SK-N-SH (cell line): ENCODE results near the gene PDE4D. TPM values are rescaled to one million over a fixed set of nuclear protein-coding genes. Genes with fewer than 3 reads are reported as not detected.

ENCODE experiments used
- CTCF ChIA-PET: fragments of 300-600, 350-600 bp; formaldehyde crosslinking; extraction: SDS; loops from one replicate; lab custom pipeline; 2021; lab: Yijun Ruan, JAX
- POLR2A ChIA-PET: fragments of 350-600 bp; sonication (Branson Sonifier 250); formaldehyde crosslinking; extraction: SDS; loops from one replicate; lab custom pipeline; 2020; ENCODE audit warnings: antibody characterized with exemption, inconsistent platforms; lab: Yijun Ruan, JAX
- DNase-seq: peaks from one replicate; pipeline ENCODE4 v3.0.0; 2012
- H2AFZ ChIP-seq: fragments of 200-600 bp; sonication (generic); 2 replicates; pipeline ENCODE4 v1.8.1; 2016; ENCODE audit warnings: antibody characterized with exemption, mild to moderate bottlenecking, low read depth
- H3F3A ChIP-seq: fragments of 200-600 bp; sonication (generic); replicated peaks from 2 replicates; pipeline ENCODE3; 2016; ENCODE audit warnings: antibody characterized with exemption, mild to moderate bottlenecking; ENCODE audit not compliant: insufficient read depth
- H3K27ac ChIP-seq, 2 experiments: fragments of 200-500 bp in 1 of 2; fragments of 200-600 bp in 1 of 2; sonication (Bioruptor generic) in 1 of 2; sonication (generic), shearing (Covaris generic) in 1 of 2; 2 replicates each; pipeline versions ENCODE4 v1.5.1 to v1.6.1; 2014 to 2016; ENCODE audit warnings: low read depth in 2 of 2, inconsistent platforms in 1 of 2, low read length in 1 of 2, mild to moderate bottlenecking in 1 of 2, mixed read lengths in 1 of 2
- H3K27me3 ChIP-seq: fragments of 200-600 bp; sonication (generic), shearing (Covaris generic); 2 replicates; pipeline ENCODE4 v1.6.1; 2016; ENCODE audit warnings: mixed run types; ENCODE audit not compliant: insufficient read depth
- H3K36me3 ChIP-seq, 2 experiments: fragments of 200-500 bp in 1 of 2; fragments of 200-600 bp in 1 of 2; sonication (Bioruptor generic) in 1 of 2; sonication (generic) in 1 of 2; replicated peaks in 1 of 2; 2 replicates each; pipeline versions ENCODE3 to v1.5.1; 2014 to 2016; ENCODE audit warnings: low read length in 1 of 2, mild to moderate bottlenecking in 1 of 2; ENCODE audit not compliant: insufficient read depth in 2 of 2, control insufficient read depth in 1 of 2
- H3K4me1 ChIP-seq, 2 experiments: fragments of 200-500 bp in 1 of 2; fragments of 200-600 bp in 1 of 2; sonication (Bioruptor generic) in 1 of 2; sonication (generic), shearing (Covaris generic) in 1 of 2; 2 replicates each; pipeline versions ENCODE4 v1.5.1 to v1.6.1; 2014 to 2016; ENCODE audit warnings: low read depth in 1 of 2, low read length in 1 of 2, mixed run types in 1 of 2; ENCODE audit not compliant: insufficient read depth in 2 of 2, control insufficient read depth in 1 of 2
- H3K4me2 ChIP-seq: fragments of 200-600 bp; sonication (generic), shearing (Covaris generic); 2 replicates; pipeline ENCODE4 v1.6.1; 2017; ENCODE audit warnings: mixed run types
- H3K4me3 ChIP-seq, 2 experiments: fragments of 200-500 bp in 1 of 2; fragments of 200-600 bp in 1 of 2; sonication (Bioruptor generic) in 1 of 2; sonication (generic), shearing (Covaris generic) in 1 of 2; 2 replicates each; pipeline versions ENCODE4 v1.5.1 to v1.8.1; 2014 to 2016; ENCODE audit warnings: low read depth in 2 of 2, inconsistent platforms in 1 of 2, low read length in 1 of 2, mild to moderate bottlenecking in 1 of 2, mixed read lengths in 1 of 2, moderate library complexity in 1 of 2
- H3K79me2 ChIP-seq: fragments of 200-600 bp; sonication (generic); 2 replicates; pipeline ENCODE4 v1.8.1; 2017; ENCODE audit warnings: mild to moderate bottlenecking; ENCODE audit not compliant: insufficient read depth
- H3K9ac ChIP-seq: fragments of 200-600 bp; sonication (generic); 2 replicates; pipeline ENCODE4 v1.6.1; 2017; ENCODE audit warnings: mixed run types
- H3K9me2 ChIP-seq: fragments of 200-600 bp; sonication (generic); 2 replicates; pipeline ENCODE4 v1.6.1; 2017; ENCODE audit warnings: mixed run types
- H3K9me3 ChIP-seq: fragments of 200-600 bp; sonication (generic); 2 replicates; pipeline ENCODE4 v1.6.1; 2017; ENCODE audit warnings: mixed run types, mild to moderate bottlenecking, moderate library complexity
- H4K20me1 ChIP-seq: fragments of 200-600 bp; sonication (generic); 2 replicates; pipeline ENCODE4 v1.6.1; 2017; ENCODE audit warnings: mild to moderate bottlenecking, mixed run types; ENCODE audit not compliant: insufficient read depth
- EP300 ChIP-seq, 2 experiments: IDR thresholded peaks; 2 replicates each; pipeline versions ENCODE4 v1.4.0 to v1.6.1; 2012; ENCODE audit warnings: borderline replicate concordance in 1 of 2, low read depth in 1 of 2, low read length in 1 of 2
- EZH2phosphoT487 ChIP-seq: fragments of 200-600 bp; sonication (generic); IDR thresholded peaks from 2 replicates; pipeline ENCODE4 v1.6.1; 2017; ENCODE audit warnings: low read depth, mixed run types, mild to moderate bottlenecking, antibody characterized with exemption, moderate library complexity, borderline replicate concordance
- FOXJ3 ChIP-seq: sonication (generic); formaldehyde crosslinking; IDR thresholded peaks from 2 replicates; pipeline ENCODE4 v1.5.1; 2020; ENCODE audit warnings: mild to moderate bottlenecking, missing genetic modification reagents
- GATA2 ChIP-seq: sonication (generic); formaldehyde crosslinking; IDR thresholded peaks from 2 replicates; pipeline ENCODE4 v1.5.0; 2020; ENCODE audit warnings: mild to moderate bottlenecking, missing genetic modification reagents
- POLR2AphosphoS5 ChIP-seq: IDR thresholded peaks from 2 replicates; pipeline ENCODE4 v1.6.1; 2012; ENCODE audit warnings: low read depth, low read length
- RAD21 ChIP-seq: IDR thresholded peaks from 2 replicates; pipeline ENCODE4 v1.6.1; 2012; ENCODE audit warnings: mild to moderate bottlenecking, low read length
- TCF12 ChIP-seq: IDR thresholded peaks from 2 replicates; pipeline ENCODE4 v1.4.0; 2012
- TEAD4 ChIP-seq: IDR thresholded peaks from 2 replicates; pipeline ENCODE4 v1.4.0; 2012; ENCODE audit warnings: mild to moderate bottlenecking, borderline replicate concordance; ENCODE audit not compliant: insufficient read depth
- WGBS: methylation state at CpG from one replicate; pipeline ENCODE4 v1.1.6; 2017; ENCODE audit warnings: low lambda C conversion rate; 5-methylcytosine and 5-hydroxymethylcytosine counted together
- polyA plus RNA-seq, 3 experiments: library from polyadenylated mRNA; depleted of rRNA; stranded (reverse); fragments of >200 nt; gene quantifications; 2 replicates each; pipeline ENCODE4 v1.2.3, GENCODE V29; 2012
- TF ChIP-seq, protein P1 (sequence below): IDR thresholded peaks from 2 replicates; pipeline ENCODE4; 2012
- TF ChIP-seq, protein P2 (sequence below): fragments of 200-600 bp; sonication (generic); IDR thresholded peaks from 2 replicates; pipeline ENCODE4 v1.6.1; 2017; ENCODE audit warnings: antibody characterized with exemption, mild to moderate bottlenecking, moderate library complexity
- TF ChIP-seq, protein P3 (sequence below): fragments of 150-350 bp; IDR thresholded peaks from 2 replicates; pipeline ENCODE4 v1.6.1; 2017; ENCODE audit warnings: antibody characterized with exemption, low read length, low read depth, borderline replicate concordance

PDE4D gene
- polyA plus RNA-seq, 1 of the 3 experiments (the other 2 are of a cell fraction), result 2.4 TPM

DNA sequence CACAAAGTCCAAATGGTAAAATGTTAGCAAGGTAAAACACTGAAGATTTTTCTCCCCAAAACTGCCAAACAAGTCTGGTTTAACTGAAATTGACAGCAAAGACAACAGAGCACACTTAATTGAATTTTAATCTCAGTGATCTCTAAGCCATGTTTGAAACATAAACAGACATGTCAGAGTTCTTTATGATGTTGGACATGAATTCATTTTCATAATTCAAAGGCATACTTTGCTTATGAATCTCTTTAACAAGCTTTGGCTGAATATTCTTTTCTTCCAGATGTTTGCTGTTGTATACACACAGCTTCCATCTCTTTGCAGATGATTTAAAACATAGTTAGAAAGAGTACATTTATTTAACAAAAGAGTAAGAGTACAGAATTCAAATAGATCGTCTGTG, 801.6 kb downstream of the PDE4D start:
- Histone ChIP-seq H3K79me2 (no peaks in the 10 kb centered on the region), H4K20me1 (no peaks in the 10 kb centered on the region), H3K4me2 (no peak overlapping the region), H3K27ac (peak overlapping the region in 1 of 2 experiments; percentile 53; a peak in 2 of 4 replicates), H3K9me2 (no peaks in the 10 kb centered on the region), H3K9me3 (no peaks in the 10 kb centered on the region), H3F3A (no peaks in the 10 kb centered on the region), H3K27me3 (no peaks in the 10 kb centered on the region), H3K9ac (no peak overlapping the region), H3K36me3 (no peaks in the 10 kb centered on the region), H3K4me3 (no peak overlapping the region), H2AFZ (no peak overlapping the region), H3K4me1 (peaks cover 0 to 5% of the 10 kb centered on the region in 2 experiments; a peak in 1 of 4 replicates)
- TF ChIP-seq, protein P1, sequence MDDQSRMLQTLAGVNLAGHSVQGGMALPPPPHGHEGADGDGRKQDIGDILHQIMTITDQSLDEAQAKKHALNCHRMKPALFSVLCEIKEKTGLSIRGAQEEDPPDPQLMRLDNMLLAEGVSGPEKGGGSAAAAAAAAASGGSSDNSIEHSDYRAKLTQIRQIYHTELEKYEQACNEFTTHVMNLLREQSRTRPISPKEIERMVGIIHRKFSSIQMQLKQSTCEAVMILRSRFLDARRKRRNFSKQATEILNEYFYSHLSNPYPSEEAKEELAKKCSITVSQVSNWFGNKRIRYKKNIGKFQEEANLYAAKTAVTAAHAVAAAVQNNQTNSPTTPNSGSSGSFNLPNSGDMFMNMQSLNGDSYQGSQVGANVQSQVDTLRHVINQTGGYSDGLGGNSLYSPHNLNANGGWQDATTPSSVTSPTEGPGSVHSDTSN, result peak; percentile 75
- TF ChIP-seq GATA2 (CRISPR knock-in tag), result peak; percentile 48; the same call in 1 of the 2 replicates
- no peak for TF ChIP-seq POLR2AphosphoS5
- TF ChIP-seq EP300 (IDR thresholded peaks at IDR 0.05; ENCODE audit: borderline replicate concordance in 1 of 2, low read depth in 1 of 2, low read length in 1 of 2), result peak; percentile 12 to 38; a peak in 1 of 4 replicates
- peak; percentile 51 for TF ChIP-seq TCF12
- no peak for TF ChIP-seq FOXJ3 (CRISPR knock-in tag)
- no peak for TF ChIP-seq RAD21
- no peak for DNase-seq
- ChIA-PET POLR2A (no interaction called here), CTCF (interaction anchor here (0.6 kb wide), 1 partner anchor 1939 kb away, joined by 3 read pairs; no protein-coding TSS in a partner anchor)
- 61% methylated on average over 1 of the region's 1 CpG for WGBS

DNA sequence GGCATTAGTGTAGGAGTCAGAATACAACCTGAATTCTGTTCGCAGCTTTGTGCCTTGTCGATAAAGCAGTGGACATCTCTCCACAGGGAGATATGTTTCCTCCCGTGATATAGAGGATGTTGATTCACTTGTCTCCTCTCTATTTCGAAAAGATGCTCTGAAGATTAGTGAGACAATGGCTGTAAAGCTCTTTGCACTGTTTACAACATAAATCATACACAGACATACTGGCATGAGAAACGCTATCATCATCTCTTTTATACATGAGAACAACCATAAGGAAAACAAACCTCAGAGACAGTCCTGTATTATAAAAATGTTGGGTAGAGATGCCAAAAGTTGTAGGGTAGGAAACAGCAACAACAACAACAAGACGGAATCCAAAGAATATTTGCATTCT, 803.2 kb downstream of the PDE4D start:
- CTCF ChIA-PET, result no interaction called here
- no peaks in the 10 kb centered on the region for H3K9me2 ChIP-seq

More for the DNA sequence above, 803.2 kb downstream of the PDE4D start:
- POLR2A ChIA-PET, result no interaction called here
- no peaks in the 10 kb centered on the region for H4K20me1 ChIP-seq
- no peaks in the 10 kb centered on the region for H3K27me3 ChIP-seq
- DNase-seq, result no peak
- peaks cover 0 to 5% of the 10 kb centered on the region in 2 experiments; a peak in 1 of 4 replicates for H3K4me1 ChIP-seq
- H3K27ac ChIP-seq, result no peak overlapping the region
- H3K9ac ChIP-seq, result no peak overlapping the region
- no peak overlapping the region for H3K4me3 ChIP-seq
- no peak overlapping the region for H2AFZ ChIP-seq
- 79% methylated on average over 6 of the region's 6 CpGs for WGBS
- no peaks in the 10 kb centered on the region for H3K79me2 ChIP-seq
- no peaks in the 10 kb centered on the region for H3K9me3 ChIP-seq
- no peaks in the 10 kb centered on the region for H3K36me3 ChIP-seq
- H3F3A ChIP-seq, result no peaks in the 10 kb centered on the region
- TF ChIP-seq, protein P2, sequence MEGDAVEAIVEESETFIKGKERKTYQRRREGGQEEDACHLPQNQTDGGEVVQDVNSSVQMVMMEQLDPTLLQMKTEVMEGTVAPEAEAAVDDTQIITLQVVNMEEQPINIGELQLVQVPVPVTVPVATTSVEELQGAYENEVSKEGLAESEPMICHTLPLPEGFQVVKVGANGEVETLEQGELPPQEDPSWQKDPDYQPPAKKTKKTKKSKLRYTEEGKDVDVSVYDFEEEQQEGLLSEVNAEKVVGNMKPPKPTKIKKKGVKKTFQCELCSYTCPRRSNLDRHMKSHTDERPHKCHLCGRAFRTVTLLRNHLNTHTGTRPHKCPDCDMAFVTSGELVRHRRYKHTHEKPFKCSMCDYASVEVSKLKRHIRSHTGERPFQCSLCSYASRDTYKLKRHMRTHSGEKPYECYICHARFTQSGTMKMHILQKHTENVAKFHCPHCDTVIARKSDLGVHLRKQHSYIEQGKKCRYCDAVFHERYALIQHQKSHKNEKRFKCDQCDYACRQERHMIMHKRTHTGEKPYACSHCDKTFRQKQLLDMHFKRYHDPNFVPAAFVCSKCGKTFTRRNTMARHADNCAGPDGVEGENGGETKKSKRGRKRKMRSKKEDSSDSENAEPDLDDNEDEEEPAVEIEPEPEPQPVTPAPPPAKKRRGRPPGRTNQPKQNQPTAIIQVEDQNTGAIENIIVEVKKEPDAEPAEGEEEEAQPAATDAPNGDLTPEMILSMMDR, result no peak
- TF ChIP-seq EZH2phosphoT487, result no peak
- TF ChIP-seq, protein P3, sequence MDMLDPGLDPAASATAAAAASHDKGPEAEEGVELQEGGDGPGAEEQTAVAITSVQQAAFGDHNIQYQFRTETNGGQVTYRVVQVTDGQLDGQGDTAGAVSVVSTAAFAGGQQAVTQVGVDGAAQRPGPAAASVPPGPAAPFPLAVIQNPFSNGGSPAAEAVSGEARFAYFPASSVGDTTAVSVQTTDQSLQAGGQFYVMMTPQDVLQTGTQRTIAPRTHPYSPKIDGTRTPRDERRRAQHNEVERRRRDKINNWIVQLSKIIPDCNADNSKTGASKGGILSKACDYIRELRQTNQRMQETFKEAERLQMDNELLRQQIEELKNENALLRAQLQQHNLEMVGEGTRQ, result no peak
- no peak for TF ChIP-seq TEAD4
- H3K4me2 ChIP-seq, result no peak overlapping the region
